Epidermal melanocyte (primary cell): ENCODE measurements around the gene TENM4.

ENCODE experiments used
- DNase-seq: peaks from one replicate; pipeline ENCODE4 v3.0.0; 2011; ENCODE audit warnings: low spot score; ENCODE audit not compliant: insufficient read length

The TENM4 gene

DNA sequence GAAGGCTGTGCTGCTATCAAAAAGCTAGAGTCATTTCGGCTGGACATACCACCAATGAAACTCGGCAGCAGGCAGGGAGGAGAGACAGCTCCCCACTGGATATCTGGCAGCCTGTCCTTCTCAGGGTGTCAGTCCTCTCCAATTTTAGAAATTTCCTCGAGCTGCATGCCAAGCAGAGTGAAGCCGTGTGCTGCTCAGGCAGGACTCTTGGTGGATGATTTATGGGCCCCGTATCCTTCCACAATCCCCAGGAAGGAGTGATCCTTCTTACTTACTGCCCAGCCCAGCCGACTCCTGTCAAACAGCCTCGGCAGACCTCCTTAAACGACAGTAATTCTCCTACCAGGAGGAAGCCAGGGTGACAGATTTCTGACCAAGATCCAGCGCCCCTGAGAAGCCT, 410.4 kb downstream of the TENM4 start:
- no peak for DNase-seq

GRCh38 chr11:79028225-79028624, 412.6 kb downstream of the TENM4 start:
- no peak for DNase-seq

GRCh38 chr11:79026803-79027445, 413.9 kb downstream of the TENM4 start:
- no peak for DNase-seq

GRCh38 chr11:79025622-79026021, 415.2 kb downstream of the TENM4 start:
- no peak for DNase-seq

GRCh38 chr11:79025097-79025496, 415.7 kb downstream of the TENM4 start:
- no peak for DNase-seq

DNA sequence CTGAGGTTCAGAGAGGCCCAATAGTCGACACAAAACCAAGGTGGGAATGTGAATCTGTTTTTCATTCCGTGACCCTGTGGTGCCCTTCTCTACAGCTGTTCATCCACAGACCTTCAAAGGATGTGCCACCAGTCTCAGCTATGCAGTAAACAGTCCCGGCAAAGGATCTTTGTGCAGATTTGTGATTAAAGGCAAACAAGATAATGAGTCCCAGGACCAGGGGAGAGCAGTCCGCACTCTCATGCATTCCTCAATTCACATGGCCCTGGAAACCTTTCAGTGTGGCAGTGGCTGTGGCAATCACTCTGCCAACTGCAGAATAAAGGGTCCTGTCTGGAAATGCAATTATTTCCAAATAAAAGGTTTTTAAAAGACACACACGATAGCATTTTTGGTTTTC, 418.6 kb downstream of the TENM4 start:
- no peak for DNase-seq

- no peak for DNase-seq
Measured at GRCh38 chr11:79021601-79022000, 419.2 kb downstream of the TENM4 start.

DNA sequence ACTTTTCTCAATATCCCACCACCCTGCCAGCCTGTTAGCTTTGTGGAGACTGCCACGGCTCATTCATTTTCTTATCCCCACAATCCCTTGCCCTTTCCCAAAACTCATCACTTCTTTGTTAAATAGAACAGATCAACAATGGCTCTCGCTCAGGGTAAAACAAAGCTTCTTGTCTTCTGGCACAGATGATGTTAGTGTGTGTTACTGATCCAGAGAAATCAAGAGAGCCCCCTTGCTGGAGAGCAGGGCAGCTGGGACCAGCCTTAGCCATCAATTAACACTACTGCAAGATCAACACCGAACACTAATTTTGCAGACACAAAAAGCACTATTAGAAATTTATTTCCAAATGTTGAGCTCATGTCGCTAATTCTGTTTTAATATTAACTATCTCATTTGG, 420.9 kb downstream of the TENM4 start:
- DNase-seq = no peak

DNA sequence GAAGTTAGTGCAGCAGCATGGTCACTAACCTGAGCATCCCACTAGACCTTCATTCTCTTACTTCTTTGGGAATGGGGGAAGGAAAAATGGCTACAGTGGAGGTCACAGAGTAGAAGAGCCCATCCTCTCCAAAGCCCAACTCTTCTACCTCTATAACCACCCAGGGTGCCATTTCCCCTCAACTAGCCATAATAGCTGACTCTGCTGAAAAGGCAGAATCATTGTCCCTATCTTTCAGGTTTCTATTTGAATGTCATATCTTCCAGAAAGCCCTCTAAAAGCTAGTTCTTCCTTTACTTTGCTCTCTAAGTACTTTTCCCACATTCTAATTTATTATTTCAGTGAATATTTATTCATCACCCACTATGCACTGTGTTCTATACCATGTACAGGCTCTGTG, 421.6 kb downstream of the TENM4 start:
- DNase-seq = no peak

DNA sequence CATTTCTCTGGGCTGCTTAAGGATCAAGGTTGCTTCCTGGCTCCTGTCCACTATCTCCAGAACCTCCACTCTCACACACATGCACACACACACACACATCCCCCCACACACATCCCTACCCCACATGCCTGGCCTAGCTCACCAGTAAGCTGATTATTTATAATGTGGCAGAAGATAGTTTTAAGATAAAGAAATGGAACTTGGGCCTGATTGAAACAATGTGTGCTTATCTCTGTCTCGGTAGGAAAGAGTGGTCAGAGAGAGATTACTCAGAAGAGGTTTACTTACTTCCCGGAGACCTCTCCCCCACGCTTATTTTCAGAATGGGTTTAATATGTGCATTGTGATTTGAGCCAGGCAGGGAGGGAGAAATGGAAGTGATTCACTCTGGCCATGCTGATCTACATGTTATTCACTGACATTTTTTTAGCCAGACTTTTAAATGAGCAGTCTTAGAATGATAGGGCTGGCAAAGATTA, 422.4 kb downstream of the TENM4 start:
- DNase-seq = no peak

DNA sequence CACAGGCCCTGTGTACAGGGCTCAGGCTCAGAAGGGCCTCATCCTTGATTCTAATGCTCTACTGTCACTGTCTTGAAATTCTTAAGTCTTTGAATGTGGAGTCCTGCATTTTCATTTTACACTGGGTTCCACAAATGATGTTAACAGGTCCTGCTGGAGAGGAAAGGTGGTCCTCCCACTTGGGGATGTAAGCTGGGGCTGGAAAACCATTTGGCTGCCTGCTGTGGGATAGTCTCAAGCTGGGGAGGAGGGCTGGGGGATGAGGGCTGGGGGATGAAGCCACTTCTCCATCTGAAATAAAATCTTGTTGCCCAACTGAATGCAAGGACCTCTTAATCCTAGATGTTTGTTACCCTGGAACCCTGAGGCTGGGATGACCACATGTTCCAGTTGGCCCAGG, 423.0 kb downstream of the TENM4 start:
- no peak for DNase-seq

GRCh38 chr11:79013509-79013908, 427.3 kb downstream of the TENM4 start:
- DNase-seq = no peak

DNA sequence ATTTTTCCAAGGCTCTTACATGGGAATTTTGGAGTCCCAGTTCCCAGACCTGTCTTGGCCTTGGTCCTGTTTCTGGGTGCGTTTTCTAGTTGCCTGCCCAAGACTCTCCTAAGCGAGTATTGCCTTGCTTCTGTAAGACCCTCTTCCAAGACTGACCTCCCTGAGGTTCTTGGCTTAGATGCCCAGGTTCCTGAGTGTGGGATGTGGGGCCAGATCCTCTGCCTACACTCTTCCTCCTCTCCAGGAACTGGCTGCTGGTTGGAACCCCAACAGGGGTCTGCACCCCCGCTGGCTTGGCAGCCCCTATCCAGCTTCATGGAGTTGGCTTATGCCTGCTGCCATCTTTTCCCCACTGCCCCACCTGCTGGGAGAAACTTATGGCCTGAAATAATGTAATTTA, 429.5 kb downstream of the TENM4 start:
- no peak for DNase-seq

DNA sequence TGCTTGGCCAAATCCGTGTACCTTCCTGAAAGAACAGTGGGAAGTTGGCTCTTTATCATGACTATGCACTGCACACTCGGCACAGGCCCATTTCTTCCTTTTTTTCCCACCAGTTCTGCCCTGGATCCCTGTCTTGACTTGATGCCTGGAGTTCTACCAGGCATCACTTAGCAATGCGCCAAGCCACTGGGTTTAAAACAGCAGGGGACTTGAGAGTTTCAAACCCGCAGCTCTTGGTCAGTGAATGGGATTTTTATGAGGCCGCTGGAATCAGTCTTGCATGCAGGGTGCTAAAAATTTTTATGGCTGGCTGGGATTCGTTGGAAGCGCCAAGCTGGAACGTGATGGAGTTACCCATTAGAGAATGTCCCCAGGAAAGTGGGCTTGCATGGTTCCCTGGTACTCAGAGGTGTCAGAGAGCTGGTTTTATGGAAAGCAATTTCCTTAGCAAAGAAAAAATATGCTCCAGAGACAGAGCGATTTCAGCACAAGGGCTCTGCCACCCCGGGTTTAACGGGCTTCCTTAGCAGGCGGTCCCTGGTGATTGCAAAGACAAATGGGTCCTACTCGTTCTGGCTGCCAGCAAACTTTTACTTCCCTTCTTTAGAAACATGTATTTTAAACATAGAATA, 432.9 kb downstream of the TENM4 start:
- no peak for DNase-seq

GRCh38 chr11:79006854-79007253, 434.0 kb downstream of the TENM4 start:
- no peak for DNase-seq

GRCh38 chr11:78996007-78996406, 444.8 kb downstream of the TENM4 start:
- DNase-seq = no peak

DNA sequence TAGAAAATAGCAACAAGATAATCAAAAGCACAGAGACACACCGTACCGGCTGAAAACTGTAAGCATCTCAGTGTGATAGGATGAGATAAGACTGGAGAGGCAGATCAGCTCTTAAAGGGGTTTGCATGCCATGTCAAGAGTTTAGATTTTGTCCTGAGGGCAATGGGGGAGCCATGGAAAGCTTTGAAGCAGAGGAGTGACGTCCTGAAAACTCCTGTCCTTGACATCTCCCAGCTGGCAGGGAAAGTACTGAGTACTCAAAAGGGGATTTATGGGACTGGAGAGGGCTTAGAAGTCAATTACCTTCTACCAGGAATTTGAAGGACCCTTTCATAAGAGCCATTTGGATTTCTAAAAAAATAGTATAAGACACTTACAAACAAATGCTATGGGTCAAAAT, 445.7 kb downstream of the TENM4 start:
- DNase-seq = no peak

DNA sequence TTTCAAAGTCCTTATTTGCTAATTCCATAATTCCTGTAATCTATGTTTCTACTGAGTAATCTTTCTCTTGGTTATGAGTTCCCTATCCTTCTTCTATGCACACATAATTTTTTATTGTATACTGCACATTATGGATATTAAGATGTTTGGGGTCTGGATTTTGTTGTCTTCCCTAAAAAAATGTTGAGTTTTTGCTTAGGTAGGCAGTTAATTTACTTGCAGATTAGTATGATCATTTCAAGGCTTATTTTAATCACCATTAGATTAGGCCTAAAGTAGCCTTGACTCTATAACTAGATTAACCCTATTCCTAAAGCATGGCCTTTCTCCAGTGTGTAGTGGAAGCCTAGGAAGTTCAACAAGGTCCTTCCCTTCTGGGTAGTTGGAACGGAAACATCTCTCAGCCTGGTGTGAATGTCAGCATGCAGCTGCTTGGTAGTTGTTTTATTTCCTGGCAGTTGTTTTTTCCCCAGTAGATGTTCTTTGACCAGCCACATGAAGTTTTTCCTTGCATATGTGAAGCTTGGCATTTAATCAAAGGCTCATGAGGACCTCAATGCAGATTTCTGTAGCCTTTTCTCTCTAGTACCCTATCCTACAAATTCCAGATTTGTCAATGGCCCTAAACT, 446.9 kb downstream of the TENM4 start:
- DNase-seq = no peak

DNA sequence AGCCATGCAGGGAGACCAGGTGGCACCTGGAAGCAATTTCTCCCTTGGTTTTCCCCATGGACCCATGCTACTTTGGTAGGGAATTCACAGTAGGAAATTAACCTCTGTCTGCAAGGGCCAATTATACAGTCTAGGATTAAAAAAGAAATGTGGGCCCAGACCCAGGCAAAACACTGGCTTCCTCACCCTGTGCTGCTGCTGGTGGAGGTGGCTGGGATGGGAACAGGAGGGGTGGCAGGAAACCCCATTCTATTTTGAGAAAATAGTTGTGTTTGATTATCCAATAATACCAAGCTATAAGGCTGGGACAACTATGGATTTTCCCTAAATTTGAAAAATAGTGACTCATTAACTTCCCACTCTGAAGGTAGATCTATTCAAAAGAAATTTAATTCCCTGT, 449.1 kb downstream of the TENM4 start:
- no peak for DNase-seq

DNA sequence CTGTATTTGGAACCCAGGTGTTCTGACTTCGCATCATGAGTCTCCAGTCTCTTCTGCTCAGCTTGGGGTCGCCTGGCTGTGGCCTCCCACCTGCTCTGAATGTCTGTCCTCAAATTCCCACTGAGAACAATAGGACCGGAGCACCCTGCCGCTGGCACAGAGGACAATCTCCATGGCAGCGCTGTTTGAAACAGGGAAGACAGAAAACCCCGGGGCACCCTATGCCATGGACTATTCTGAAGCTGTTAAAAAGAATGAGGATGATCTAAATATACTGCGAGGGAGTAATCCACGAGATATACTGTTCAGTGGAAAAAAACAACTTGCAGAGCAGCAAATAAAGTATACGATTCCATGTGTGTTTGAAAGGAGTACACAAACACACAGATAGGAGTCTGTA, 450.6 kb downstream of the TENM4 start:
- DNase-seq = no peak

DNA sequence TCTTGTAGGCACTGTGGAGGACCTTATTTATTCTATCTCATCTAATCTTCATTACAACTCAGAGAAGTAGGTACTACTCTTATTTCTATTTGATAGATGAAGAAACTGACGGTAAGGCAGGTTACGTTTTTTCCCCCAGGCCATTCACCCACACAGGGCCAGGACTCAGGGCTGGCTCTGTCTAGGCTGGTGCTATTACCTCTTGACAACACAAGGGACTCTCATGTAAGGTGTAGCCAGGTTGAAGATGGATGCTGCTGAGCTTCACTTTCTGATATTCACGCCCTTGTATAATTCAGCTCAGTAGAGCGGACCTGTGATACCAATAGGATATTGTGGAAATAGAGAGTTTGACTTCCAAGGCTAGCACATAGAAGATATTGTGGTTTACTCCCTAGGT, 453.1 kb downstream of the TENM4 start:
- DNase-seq = no peak

- DNase-seq = no peak
Measured at GRCh38 chr11:78986305-78986704, 454.5 kb downstream of the TENM4 start.

- no peak for DNase-seq
Measured at GRCh38 chr11:78985663-78986062, 455.2 kb downstream of the TENM4 start.
